Skeletal muscle tissue (tissue), 4 donors: ENCODE results near the gene DNASE1L1. TPM values are rescaled to one million over a fixed set of nuclear protein-coding genes. Genes with fewer than 3 reads are reported as not detected.

Experiments used
- H3K27ac ChIP-seq: one replicate; pipeline ENCODE4 v1.7.0; 2013; ENCODE audit warnings: mild to moderate bottlenecking, low read depth, low read length, inconsistent platforms
- H3K27me3 ChIP-seq, 3 donors: one replicate each; pipeline ENCODE4 v1.7.0; 2013; ENCODE audit warnings: low read length in 3 of 3; ENCODE audit not compliant: control insufficient read depth in 3 of 3, insufficient read depth in 3 of 3
- H3K36me3 ChIP-seq, 3 donors: one replicate each; pipeline ENCODE4 v1.7.0; 2013; ENCODE audit warnings: low read length in 3 of 3; ENCODE audit not compliant: control insufficient read depth in 3 of 3, insufficient read depth in 3 of 3
- H3K4me1 ChIP-seq, 3 donors: one replicate each; pipeline ENCODE4 v1.7.0; 2013; ENCODE audit warnings: low read length in 3 of 3, mild to moderate bottlenecking in 3 of 3; ENCODE audit not compliant: control insufficient read depth in 3 of 3, insufficient read depth in 3 of 3
- H3K4me3 ChIP-seq, 3 donors: one replicate each; pipeline ENCODE4 v1.7.0; 2013; ENCODE audit warnings: low read length in 3 of 3
- H3K9ac ChIP-seq, 3 donors: one replicate each; pipeline ENCODE4 v1.7.0; 2013; ENCODE audit warnings: low read length in 3 of 3, mild to moderate bottlenecking in 3 of 3, moderate library complexity in 2 of 3, low read depth in 1 of 3
- H3K9me3 ChIP-seq, 3 donors: one replicate each; pipeline ENCODE4 v1.7.0; 2013; ENCODE audit warnings: low read length in 3 of 3; ENCODE audit not compliant: control insufficient read depth in 3 of 3
- total RNA-seq: library from RNA; depleted of rRNA; stranded (reverse); fragments of >200 nt; gene quantifications from one replicate; pipeline ENCODE4 v1.2.3, GENCODE V29; 2014
- donor health status: Osteomylitis.

Gene DNASE1L1
- total RNA-seq, 1 donor from 2014 or later: 47.0 TPM

- Histone ChIP-seq H3K36me3 (peaks cover 5 to 9% (median 7%) of the 10 kb centered on the region in 3 donors), H3K9ac (peak overlapping the region; percentile 56 to 82 (median 65)), H3K9me3 (no peaks in the 10 kb centered on the region), H3K27me3 (no peaks in the 10 kb centered on the region), H3K4me1 (peaks cover 24 to 52% (median 35%) of the 10 kb centered on the region in 3 donors), H3K4me3 (peak overlapping the region; percentile 83 to 90 (median 87)), H3K27ac (peak overlapping the region; percentile 80)
Observed at GRCh38 chrX:154370300-154371016, 38.6 kb downstream of the DNASE1L1 start.

GRCh38 chrX:154369449-154370299 is 39.4 kb downstream of the DNASE1L1 start:
- H3K27ac ChIP-seq: peak overlapping the region; percentile 80
- no peaks in the 10 kb centered on the region for H3K27me3 ChIP-seq
- H3K4me1 ChIP-seq: peaks cover 24 to 52% (median 32%) of the 10 kb centered on the region in 3 donors
- H3K9ac ChIP-seq: peak overlapping the region; percentile 59 to 82 (median 65)
- H3K4me3 ChIP-seq: peak overlapping the region; percentile 79 to 90 (median 87)
- H3K36me3 ChIP-seq: peaks cover 5 to 9% (median 7%) of the 10 kb centered on the region in 3 donors
- H3K9me3 ChIP-seq: no peaks in the 10 kb centered on the region

DNA sequence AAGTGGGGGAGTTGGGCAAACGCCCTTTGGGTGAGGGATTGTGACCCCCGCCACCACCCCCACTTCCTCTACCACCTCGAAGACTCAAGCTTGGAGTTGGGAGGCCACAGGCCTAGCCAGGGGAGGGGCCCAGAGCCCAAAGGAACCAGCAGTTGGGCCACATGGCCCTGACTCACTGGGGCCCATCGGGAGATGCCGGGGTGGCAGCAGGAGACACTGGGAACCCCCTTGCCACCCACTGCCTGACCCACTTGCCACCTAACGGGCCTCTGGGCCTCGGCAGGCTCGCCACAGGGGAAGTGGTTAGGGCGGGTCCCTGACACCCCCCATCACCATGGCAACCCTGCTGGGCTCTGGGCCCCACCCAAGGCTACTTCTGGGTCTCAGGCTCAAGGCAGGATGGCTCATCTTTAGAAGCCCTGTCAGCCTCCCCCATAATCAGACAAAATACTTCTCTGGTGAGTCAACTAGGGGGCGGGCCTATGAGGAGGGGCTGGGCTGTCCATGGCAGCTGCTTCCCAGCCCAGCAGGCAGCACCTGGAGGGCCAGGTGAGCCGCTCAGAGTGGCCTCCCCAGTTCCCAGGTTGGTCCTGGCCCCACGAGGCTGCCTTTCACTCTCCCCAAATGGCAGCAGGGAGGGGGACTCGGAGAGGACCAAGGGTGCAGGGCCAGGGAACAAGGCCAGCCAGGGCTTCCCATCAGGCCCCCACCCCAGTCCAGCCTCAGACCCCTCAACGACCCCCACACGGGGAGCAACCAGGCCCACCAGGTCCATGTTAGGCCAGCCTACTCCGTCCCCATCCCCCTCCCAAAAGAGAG is 40.2 kb downstream of the DNASE1L1 start:
- no peaks in the 10 kb centered on the region for H3K27me3 ChIP-seq
- peak overlapping the region; percentile 79 for H3K27ac ChIP-seq
- H3K4me1 ChIP-seq: peaks cover 19 to 47% (median 27%) of the 10 kb centered on the region in 3 donors
- H3K9me3 ChIP-seq: no peaks in the 10 kb centered on the region
- peak overlapping the region; percentile 43 to 74 (median 59) for H3K9ac ChIP-seq
- peak overlapping the region; percentile 45 to 60 (median 49) for H3K4me3 ChIP-seq
- H3K36me3 ChIP-seq: peaks cover 5 to 14% (median 13%) of the 10 kb centered on the region in 3 donors

DNA sequence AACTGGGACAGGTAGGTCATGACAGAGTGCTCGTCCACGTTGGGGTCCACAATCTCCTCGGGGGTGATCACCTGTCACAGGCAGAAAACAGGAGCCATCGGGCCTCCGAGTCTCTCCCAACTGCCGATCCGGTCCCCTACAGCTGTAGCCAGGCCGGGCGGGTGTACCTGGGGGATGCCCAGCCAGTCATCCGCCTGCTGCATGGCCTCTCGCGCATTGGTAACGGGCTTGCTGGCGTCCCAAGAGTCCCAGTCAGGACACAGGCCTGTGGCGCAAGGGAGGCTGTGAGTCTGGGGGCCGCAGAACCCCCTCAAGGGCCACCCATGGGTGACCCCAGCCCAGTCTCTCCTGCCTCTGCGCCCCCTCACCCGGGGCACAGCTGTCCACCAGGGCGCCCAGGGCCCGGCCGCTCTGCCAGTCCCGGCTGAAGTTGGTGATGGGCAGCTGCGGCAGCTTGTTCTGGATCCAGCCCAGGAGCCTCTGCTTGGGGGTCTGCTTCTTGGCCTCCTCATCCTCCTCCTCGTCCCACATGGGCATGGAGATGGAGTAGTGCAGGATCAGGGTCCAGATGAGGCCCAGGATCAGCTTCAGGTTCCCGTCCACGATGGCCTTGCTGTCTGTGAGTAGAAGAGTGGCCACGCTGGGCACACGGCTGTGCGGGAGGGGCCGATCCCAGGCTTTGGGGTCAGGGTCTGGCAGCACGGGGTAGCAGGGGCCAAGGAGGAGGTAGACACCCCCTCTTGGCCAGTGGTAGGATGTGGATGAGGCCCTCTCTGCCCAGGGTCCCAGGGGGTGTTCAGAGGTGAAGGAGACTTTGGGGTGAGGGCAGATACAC is 41.4 kb downstream of the DNASE1L1 start:
- peaks cover 7 to 19% (median 15%) of the 10 kb centered on the region in 3 donors for H3K36me3 ChIP-seq

DNA sequence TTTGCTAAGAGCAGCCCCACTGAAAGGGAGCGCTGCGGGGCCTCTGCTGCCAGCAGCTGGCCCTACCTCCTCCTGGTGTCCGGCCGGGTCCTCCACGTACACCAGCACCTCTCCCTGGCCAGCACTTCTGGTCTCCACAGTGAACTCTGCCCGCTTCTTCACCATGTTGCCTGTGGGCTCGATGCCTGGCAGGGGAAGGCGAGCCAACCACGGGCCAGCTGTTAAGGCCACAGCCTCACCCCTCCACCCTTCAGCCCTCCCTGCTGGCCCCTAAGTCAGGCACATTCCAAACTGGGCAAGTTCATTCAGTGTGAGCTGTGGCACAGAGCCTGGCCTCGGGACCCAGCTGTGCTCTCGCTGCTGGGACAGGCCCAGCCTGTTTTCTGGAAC is 42.4 kb downstream of the DNASE1L1 start:
- H3K4me3 ChIP-seq: no peak overlapping the region

More for the DNA sequence above, 41.4 kb downstream of the DNASE1L1 start:
- Histone ChIP-seq H3K9me3 (no peaks in the 10 kb centered on the region), H3K4me3 (peak overlapping the region in 1 of 3 donors; percentile 13), H3K27me3 (no peaks in the 10 kb centered on the region), H3K9ac (peak overlapping the region in 1 of 3 donors; percentile 40), H3K27ac (peak overlapping the region; percentile 79), H3K4me1 (peaks cover 10 to 39% (median 19%) of the 10 kb centered on the region in 3 donors)

DNA sequence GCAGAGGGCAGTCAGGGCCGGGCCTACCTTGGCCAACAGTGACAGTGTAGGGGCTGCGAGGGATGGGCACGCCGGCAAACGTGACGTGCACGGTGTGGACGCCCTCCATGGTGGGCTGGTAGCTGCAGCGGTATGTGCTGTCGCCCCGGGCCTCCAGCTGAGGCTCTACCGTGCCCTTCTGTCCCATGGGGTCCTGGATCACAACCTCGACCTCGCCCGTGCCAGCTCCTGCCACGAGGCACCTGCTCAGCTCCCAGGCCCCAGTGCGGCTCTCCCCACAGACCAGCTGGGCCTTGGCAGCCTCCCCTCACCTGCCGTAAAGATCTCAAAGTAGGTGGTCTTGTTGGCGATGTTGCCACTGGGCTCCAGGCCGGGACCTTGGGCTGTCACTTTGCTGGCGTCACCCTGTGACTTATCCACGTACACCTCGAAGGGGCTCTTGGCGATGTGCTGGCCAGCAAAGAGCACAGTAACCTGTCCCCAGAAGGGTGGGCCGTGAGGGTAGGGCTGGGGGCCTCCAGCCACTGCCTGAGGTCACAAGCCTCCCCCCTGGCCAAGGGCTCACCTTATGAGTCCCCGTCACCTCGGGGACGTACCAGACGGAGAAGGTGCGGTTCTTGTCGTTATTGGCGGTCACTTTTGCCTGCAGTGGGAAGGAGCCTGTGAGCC is 42.9 kb downstream of the DNASE1L1 start:
- Histone ChIP-seq H3K9ac (no peak overlapping the region), H3K36me3 (peaks cover 15 to 31% (median 20%) of the 10 kb centered on the region in 3 donors), H3K27me3 (no peaks in the 10 kb centered on the region)

More for the DNA sequence above, 42.4 kb downstream of the DNASE1L1 start:
- H3K36me3 ChIP-seq: peaks cover 15 to 28% (median 18%) of the 10 kb centered on the region in 3 donors
- H3K27ac ChIP-seq: peak overlapping the region; percentile 58
- H3K9me3 ChIP-seq: no peaks in the 10 kb centered on the region
- H3K4me1 ChIP-seq: peaks cover 10 to 39% (median 19%) of the 10 kb centered on the region in 3 donors
- peak overlapping the region in 1 of 3 donors; percentile 14 for H3K9ac ChIP-seq
- H3K27me3 ChIP-seq: no peaks in the 10 kb centered on the region

GRCh38 chrX:154365052-154365600 is 43.9 kb downstream of the DNASE1L1 start:
- H3K4me1 ChIP-seq: peaks cover 10 to 33% (median 16%) of the 10 kb centered on the region in 3 donors
- H3K9ac ChIP-seq: no peak overlapping the region
- H3K36me3 ChIP-seq: peaks cover 18 to 31% (median 21%) of the 10 kb centered on the region in 3 donors
- H3K27ac ChIP-seq: no peak overlapping the region
- no peaks in the 10 kb centered on the region for H3K27me3 ChIP-seq
- H3K4me3 ChIP-seq: no peak overlapping the region
- no peaks in the 10 kb centered on the region for H3K9me3 ChIP-seq

More for the DNA sequence above, 42.9 kb downstream of the DNASE1L1 start:
- Histone ChIP-seq H3K27ac (no peak overlapping the region), H3K9me3 (no peaks in the 10 kb centered on the region), H3K4me1 (peaks cover 10 to 39% (median 19%) of the 10 kb centered on the region in 3 donors), H3K4me3 (no peak overlapping the region)

- Histone ChIP-seq H3K9me3 (no peaks in the 10 kb centered on the region), H3K27me3 (no peaks in the 10 kb centered on the region), H3K9ac (no peak overlapping the region), H3K27ac (no peak overlapping the region), H3K36me3 (peaks cover 23 to 35% (median 24%) of the 10 kb centered on the region in 3 donors), H3K4me3 (no peak overlapping the region), H3K4me1 (peaks cover 10 to 28% (median 13%) of the 10 kb centered on the region in 3 donors)
Observed at GRCh38 chrX:154363706-154364439, 45.2 kb downstream of the DNASE1L1 start.
